Femur (tissue), 1 donor: ENCODE measurements around the gene HSPA1L.
"Not testable (repeated sequence)": the region's sequence is repeated elsewhere in the genome, so short reads cannot be mapped to it uniquely, and the experiment has no call there.

ENCODE experiments used
- DNase-seq: peaks from one replicate; pipeline ENCODE4 v3.0.0-alpha.2; 2017

Gene HSPA1L

DNA sequence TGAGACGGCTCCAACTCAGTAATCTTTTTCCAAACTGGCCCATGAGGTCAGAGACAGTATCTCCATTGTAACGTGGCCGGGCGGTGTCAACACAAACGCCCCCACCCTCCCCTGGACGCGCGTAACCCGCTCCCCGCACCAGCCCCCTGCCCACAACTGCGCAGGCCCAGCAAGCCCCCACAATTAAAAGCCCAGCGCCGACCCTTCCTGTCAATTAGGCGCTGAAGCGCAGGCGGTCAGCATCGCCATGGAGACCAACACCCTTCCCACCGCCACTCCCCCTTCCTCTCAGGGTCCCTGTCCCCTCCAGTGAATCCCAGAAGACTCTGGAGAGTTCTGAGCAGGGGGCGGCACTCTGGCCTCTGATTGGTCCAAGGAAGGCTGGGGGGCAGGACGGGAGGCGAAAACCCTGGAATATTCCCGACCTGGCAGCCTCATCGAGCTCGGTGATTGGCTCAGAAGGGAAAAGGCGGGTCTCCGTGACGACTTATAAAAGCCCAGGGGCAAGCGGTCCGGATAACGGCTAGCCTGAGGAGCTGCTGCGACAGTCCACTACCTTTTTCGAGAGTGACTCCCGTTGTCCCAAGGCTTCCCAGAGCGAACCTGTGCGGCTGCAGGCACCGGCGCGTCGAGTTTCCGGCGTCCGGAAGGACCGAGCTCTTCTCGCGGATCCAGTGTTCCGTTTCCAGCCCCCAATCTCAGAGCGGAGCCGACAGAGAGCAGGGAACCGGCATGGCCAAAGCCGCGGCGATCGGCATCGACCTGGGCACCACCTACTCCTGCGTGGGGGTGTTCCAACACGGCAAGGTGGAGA lies at the start of gene HSPA1L, which contains the start of gene HSPA1A:
TSS of gene HSPA1L (minus strand) at position 259 of the 814 bp plus-strand sequence. CDS start 3,311 bp downstream, outside the sequence.
TSS of gene HSPA1A (plus strand) at position 519 of the 814 bp plus-strand sequence. CDS start at position 733, 214 bp downstream.
- DNase-seq: peak; percentile 98

DNA sequence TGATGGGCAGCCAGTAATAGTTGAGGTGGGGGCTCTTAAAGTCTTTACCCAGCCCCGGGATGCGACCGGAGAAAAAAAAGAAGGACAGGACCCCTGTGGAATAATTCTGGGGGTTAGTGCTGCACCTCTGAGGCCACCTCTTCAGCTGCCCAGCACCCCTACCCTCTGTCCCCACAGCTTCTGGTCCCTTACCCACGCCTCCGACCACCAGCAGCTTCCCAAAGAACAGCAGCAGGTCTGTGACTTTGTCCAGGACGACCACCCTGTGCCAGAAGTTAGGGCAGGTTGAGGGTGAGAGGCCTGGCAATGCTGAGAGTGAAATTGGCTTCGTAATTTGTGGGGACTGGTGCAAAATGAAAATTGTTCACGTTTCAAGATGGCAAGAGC lies 49.7 kb upstream of the HSPA1L start:
- DNase-seq: no peak

DNA sequence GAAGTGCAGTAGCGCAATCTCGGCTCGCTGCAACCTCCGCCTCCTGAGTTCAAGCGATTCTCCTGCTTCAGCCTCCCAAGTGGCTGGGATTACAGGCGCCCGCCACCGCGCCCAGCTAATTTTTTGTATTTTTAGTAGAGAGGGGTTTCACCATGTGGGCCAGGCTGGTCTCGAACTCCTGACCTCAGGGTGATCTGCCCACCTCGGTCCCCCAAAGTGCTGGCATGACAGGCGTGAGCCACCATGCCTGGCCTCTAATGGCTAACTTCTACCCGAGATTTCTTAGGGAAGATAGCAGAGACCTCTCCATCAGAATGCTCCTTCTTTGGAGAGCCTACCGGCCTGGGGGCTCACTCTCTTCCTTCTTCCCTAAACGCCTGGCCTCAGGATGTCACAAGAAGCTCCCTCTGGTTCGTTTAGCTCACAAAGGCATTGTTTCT lies 49.1 kb upstream of the HSPA1L start:
- not testable (repeated sequence) for DNase-seq

DNA sequence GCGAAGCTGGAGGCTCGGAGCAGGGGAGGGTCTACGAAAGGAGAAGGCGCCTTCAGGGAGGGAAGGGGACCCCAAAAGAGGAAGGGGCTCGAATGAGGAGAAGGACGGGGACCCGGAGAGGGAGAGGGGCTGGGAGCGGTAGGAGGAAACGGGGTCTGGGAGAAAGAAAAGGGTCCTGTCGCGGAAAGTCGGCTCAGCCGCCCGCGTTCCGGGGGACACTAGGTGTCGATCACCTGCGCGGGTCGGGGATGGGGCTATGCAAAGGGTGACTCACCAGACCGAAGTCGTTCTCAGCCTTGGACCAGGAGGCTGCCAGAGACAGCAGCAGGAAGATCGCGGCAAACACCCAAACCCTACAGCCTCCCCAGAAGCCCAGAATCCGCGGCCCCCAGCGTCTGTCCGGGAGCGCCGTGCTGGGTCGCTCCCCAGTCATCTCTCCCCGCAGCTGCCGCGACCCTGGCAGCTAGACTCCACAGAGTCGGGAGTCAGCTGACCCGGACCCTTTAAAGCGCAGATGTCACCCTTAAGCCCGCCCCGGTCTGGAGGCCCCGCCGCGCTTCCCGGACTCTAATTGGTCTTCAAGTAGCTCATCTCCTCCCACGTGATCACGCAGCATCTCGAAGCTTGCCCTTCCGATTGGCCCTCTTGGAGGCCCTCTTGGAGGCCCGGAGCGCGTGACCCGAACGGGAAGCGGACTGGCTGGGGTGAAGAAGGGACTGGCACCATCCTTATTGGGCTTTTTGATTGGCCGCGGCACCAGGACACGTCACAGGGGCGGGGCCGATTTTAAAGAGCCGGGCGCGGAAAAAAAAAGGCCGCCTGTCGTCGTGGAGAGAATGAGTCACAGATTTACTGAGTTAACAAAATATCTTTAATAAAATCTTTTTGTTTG lies 47.5 kb upstream of the HSPA1L start, which contains the start of gene NEU1:
TSS of gene NEU1 (minus strand) at position 478 of the 892 bp plus-strand sequence. CDS start at position 433, 45 bp downstream.
- DNase-seq: peak; percentile 100

DNA sequence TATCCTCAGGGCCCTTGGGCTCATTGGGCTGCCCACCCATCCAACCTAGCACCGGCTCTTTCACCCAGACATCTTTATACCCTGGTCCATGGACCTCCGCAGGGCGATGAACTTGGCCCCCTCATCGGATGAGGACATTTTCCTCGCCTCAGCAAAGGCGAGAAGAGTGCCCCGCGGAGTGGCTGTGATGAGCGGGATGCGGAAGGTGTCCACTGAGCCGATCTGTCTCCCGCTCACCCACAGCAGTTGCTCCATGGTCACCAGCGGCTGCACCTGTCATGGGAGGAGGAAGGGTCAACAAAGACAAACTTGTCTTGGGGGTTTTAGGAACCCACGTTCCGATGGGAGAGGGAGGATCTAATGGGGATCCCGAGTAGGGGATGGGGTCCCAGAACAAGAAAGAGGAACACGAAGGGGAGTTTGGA lies 46.8 kb upstream of the HSPA1L start:
- no peak for DNase-seq

DNA sequence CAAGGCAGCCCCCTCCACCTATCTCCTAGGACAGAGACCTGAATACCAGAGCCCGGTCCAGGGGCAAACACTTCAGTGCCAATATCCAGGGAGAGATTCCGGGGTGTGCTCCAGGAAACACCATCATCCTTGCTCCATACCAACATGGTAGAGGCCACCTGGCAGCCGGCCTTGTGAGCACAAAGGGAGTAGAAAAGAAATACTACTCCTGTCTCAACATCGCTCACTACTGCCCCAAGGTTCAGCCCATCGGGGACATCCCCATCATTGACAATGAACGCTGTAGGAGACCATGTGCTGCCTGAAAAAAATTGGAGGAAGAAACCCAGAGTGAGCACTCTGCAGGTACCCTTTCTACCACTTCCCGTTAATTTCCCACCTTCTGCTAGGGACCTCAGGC lies 46.1 kb upstream of the HSPA1L start:
- no peak for DNase-seq

DNA sequence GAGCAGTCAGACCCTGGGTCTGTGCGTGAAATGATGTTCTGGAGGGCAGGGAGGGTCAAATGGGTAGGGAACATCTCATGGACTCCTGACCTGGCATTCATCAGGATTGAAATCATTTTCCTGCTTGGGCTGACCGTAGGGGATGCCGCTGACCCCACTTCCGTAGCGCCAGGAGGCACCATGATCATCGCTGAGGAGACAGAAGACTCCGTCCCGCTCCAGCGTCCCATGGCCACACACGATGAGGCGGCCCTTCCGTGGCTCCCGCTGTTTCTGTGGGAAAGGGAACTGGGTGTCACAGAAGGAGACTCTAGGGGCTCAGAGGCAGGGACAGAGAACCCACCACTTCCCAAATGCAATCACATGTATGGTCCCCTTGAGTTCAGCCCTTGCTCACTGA lies 45.3 kb upstream of the HSPA1L start:
- DNase-seq: no peak

DNA sequence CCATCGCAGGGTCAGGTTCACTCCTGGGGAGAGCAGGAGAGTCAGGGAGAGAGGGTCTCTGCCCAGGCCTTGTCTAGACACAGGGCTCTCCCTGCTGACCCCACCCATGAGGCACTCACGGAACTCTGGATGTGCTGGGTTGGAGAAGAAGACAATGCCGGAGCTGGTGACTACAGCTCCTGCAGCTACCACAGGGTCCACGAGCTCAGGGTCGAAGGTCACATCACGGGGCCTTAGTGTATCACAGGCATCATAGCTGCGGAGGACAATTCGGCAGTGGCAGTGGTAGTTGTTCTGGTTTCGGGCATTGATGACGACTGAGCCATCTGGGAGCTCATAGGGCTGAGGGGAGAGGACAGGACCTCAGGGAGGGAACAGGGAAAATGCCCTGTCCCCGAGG lies 44.8 kb upstream of the HSPA1L start:
- no peak for DNase-seq

DNA sequence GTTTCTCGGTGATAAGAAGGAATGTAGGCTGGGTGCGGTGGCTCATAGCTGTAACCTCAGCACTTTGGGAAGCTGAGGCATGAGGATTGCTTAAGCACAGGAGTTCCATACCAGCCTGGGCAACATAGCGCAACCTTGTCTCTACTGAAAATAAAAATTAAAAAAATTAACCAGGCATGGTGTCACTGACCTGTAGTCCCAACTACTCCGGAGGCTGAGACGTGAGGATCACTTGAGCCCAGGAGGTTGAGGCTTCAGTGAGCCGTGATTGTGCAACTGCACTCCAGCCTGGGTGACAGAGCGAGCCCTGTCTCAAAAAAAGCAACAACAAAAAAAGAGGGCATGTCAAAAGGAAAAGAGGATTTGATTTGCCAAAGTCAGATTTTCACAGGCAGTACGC lies 43.6 kb upstream of the HSPA1L start:
- DNase-seq: no peak

DNA sequence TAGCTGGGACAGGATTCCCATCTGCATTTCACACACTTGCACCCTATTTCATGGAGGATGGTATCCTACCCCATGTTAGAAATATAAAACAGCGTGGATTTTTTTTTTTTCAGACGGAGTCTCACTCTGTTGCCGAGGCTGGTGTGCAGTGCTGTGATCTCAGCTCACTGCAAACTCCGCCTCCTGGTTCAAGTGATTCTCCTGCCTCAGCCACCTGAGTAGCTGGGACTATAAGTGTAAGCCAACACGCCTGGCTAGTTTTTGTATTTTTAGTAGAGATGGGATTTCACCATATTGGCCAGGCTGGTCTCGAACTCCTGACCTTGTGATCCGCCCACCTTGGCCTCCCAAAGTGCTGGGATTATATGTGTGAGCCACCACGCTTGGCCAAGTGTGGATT lies 42.7 kb upstream of the HSPA1L start:
- DNase-seq: not testable (repeated sequence)

DNA sequence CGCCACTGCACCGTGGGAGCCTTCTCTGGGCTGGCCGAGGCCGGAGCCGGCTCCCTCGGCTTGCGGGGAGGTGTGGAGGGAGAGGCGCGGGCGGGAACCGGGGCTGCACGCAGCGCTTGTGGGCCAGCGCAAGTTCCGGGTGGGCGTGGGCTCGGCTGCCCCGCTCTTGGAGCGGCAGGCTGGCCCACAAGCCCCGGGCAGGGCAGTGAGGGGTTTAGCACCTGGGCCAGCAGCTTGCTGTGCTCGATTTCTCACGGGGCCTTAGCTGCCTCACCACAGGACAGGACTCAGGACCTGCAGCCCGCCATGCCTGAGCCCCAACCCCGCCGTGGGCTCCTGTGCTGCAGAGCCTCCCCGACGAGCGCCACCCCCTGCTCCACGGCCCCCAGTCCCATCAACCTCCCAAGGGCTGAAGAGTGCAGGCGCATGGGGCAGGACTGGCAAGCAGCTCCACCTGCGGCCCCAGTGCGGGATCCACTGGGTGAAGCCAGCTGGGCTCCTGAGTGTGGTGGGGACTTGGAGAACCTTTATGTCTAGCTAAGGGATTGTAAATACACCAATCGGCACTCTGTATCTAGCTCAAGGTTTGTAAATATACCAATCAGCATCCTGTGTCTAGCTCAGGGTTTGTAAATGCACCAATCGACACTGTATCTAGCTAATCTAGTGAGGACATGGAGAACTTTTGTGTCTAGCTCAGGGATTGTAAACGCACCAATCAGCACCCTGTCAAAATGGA lies 37.1 kb upstream of the HSPA1L start:
- not testable (repeated sequence) for DNase-seq

DNA sequence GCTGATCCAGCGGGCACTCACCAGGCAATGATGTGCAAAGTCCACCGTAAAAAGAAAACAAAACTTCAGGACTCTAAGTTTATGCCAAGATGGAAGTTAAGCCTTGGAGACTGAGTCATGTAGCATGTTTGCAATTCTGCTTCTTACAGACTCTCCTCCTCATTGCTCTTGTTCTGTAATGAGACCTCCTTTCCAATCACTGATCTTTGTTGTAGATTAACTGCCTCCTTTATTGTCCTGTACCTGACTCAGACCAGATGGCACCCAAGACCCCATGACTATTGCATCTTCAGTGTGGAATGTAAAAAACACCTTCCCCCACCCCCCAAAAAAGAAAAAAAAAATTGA lies 36.4 kb upstream of the HSPA1L start:
- no peak for DNase-seq

DNA sequence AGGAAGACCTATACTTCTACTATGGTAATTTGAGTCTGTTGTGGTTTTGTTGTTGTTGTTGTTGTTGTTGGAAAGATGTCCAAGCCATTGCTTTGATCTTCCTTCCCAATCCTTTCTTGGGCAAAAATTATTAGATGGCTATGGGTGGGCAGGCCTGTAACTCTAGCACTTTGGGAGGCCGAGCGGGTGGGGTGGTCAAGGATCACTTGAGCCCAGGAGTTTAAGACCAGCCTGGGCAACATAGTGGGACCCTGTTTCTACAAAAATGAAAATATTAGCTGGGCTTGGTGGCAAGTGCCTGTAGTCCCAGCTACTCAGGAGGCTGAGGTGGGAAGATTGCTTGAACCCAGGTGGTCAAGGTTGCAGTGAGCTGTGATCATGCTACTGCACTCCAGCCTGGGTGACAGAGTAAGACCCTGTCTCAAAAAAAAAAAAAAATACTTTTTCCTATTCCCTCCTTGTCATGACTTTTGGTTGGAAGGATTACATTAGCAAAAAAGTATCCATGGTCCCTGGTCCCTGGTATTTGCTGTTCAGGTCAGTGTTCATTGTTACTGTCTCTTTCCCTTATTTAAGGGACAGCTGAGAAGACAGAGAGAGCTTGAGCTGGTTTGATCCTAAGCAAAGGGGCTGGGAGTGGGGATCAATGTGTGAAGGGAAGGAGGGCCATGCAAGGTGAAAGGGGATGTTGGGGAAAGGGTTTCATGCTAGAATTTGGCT lies 35.8 kb upstream of the HSPA1L start:
- no peak for DNase-seq

DNA sequence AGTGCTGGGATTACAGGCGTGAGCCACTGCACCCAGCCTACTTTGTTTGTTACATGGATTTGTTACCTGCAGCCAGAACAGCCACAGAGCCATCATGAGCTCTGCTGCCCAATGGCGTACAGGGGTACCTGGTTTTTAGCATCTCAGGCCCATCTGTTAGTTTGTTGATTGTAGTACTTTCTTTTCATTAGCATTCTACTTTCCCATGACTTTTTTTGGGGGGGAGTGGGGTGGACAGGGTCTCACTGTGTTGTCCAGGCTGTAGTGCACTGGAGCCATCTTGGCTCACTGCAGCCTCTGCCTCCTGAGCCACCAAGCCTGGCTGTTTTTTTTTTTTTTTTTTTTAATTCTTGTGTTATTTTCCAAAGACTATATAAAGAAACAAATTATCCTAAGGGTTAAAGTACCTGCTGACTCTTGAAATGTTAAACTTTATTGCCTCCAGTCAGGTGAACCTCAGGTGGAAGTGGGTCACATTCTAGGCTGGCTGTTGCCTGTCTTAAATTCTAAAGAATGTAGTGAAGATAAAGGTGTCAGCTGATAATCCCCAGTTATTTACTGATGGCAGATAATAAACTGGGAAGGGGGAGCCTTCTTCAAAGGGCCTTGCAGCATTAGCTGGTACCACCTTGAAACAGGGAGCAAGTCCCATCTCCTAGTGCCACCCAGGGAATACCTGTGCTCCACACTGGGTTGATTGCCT lies 32.3 kb upstream of the HSPA1L start:
- no peak for DNase-seq

DNA sequence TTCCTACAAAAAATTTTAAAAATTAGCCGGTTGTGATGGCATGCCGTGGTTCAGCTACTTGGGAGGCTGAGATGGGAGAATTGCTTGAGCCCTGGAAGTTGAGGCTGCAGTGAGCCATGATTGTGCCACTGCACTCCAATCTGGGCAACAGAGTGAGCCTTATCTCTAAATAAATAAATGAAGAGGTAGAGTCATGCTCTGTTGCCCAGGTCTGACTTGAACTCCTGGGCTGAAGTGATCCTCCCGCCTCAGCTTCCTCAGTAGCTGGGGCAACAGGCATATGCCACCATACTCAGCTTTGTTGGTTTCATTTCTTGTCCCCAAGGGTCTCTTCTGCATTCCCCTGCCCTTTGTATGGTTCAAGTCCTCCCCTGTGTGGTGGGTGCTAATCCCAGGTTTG lies 29.4 kb upstream of the HSPA1L start:
- no peak for DNase-seq

DNA sequence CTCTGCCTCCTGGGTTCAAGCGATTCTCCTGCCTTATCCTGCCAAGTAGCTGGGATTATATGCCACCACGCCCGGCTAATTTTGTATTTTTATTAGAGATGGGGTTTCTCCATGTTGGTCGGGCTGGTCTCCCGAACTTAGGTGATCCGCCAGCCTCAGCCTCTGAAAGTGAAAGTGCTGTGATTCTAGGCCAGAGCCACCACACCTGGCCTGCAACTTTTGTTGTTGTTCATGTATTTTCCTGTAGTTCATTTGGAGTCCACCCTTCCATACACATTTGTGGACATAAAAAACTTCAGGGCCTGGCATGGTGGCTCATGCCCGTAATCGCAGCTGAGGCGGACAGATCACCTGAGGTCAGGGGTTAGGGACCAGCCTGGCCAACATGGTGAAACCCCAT lies 27.0 kb upstream of the HSPA1L start:
- DNase-seq: no peak

DNA sequence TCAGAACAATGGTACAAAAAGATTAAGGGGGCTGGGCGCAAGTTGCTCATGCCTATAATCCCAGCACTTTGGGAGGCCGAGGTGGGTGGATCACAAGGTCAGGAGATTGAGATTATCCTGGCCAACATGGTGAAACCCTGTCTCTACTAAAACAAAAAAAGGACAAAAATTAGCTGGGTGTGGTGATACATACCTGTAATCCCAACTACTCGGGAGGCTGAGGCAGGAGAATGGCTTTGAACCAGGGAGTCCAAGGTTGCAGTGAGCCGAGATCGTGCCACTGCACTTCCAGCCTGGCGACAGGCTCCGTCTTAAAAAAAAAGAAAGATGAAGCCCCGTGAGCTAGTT lies 24.7 kb upstream of the HSPA1L start:
- DNase-seq: not testable (repeated sequence)

DNA sequence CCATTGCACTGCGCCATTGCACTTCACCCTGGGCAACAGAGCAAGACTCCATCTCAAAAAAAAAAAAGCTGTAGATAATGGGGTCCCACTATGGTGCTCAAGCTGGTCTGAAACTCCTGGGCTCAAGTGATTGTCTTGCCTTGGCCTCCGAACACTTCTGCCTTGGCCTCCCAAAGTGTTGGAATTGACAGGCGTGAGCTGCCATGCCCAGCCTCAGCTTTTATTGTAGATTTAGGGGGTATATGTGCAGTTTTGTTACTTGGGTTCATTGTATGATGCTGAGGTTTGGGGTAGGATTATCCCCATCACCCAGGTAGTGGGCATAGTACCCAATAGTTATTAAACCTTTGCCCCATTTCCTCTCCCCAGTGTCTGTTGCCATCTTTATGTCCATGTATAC lies 23.9 kb upstream of the HSPA1L start:
- DNase-seq: no peak

DNA sequence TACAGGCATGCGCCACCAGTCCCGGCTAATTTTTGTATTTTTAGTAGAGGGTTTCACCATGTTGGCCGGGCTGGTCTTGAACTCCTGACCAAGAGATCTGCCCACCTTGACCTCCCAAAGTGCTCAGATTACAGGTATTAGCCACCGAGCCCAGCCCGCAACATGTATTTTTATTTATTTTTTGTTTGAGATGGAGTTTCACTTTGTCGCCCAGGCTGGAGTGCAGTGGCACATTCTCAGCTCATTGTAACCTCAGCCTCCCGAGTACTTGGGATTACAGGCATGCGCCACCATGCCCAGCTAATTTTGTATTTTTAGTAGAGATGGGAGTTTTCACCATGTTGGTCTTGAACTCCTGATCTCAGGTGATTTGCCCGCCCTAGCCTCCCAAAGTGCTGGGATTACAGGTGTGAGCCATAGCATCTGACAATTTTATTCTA lies 23.1 kb upstream of the HSPA1L start:
- DNase-seq: not testable (repeated sequence)

DNA sequence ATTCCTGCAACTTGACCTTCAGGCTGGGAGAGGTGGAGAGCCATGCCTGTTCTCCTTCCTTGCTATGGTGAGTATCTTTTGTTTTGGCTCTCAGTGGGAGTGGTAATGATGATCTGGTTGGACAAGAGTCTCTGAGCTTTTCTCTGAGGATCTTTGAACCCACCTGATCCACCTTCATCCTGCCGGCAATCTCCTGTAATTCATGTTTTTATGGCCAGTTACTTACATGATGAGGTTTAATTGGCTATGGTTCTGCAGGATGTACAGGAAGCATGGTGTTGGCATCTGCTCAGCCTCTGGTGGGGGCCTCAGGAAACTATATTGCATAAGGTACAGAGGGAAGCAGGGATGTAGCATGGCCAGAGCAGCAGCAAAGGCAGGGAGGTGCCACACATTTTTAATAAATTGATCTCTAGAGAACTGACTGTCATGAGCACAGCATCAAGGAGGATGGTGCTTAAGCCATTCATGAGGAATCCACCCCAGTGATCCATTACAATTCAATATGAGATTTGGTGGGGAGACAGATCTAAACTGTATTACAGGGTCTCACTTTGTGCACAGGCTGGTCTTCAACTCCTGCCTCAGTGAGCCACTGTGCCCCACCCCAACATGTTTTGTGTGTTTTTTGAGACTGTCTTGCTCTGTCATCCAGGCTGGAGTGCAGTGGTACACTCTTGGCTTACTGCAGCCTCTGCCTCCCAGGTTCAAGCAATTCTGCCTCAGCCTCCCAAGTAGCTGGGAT lies 22.5 kb upstream of the HSPA1L start:
- DNase-seq: no peak
